Upper lobe of left lung (tissue), 6 donors: ENCODE data around the gene INO80E. TPM values are rescaled to one million over a fixed set of nuclear protein-coding genes. Genes with fewer than 3 reads are reported as not detected.

ENCODE experiments used
- ATAC-seq, 2 donors: fragments of 200-7000 bp; cut with Tn5 transposase; one replicate each; pipeline ENCODE4 v1.9.1; 2022; ENCODE audit warnings: mild to moderate bottlenecking in 2 of 2, moderate library complexity in 2 of 2; ENCODE audit not compliant: low FRiP score in 2 of 2
- DNase-seq, 2 donors: peaks; one replicate each; pipeline ENCODE4 v3.0.0-alpha.2; 2019 to 2020
- H3K27ac ChIP-seq, 4 donors: fragments of 200-600 bp; sonication (generic); one replicate each; pipeline ENCODE4 v1.5.1; 2016 to 2019
- H3K27me3 ChIP-seq, 4 donors: fragments of 200-600 bp; sonication (generic); one replicate each; pipeline ENCODE4 v1.5.1; 2017 to 2019
- H3K36me3 ChIP-seq, 4 donors: fragments of 200-600 bp; sonication (generic); one replicate each; pipeline ENCODE4 v1.5.1; 2016 to 2019
- H3K4me1 ChIP-seq, 4 donors: fragments of 200-600 bp; sonication (generic); one replicate each; pipeline ENCODE4 v1.5.1; 2018 to 2019
- H3K4me3 ChIP-seq, 4 donors: fragments of 200-600 bp; sonication (generic); one replicate each; pipeline ENCODE4 v1.5.1; 2017 to 2019; ENCODE audit warnings: mild to moderate bottlenecking in 2 of 4, moderate library complexity in 1 of 4
- H3K9me3 ChIP-seq, 4 donors: fragments of 200-600 bp; sonication (generic); one replicate each; pipeline ENCODE4 v1.5.1; 2018 to 2019
- CTCF ChIP-seq, 6 experiments: fragments of 450-650 bp in 4 of 6; fragments of 200-600 bp in 2 of 6; sonication (generic) in 2 of 6; IDR thresholded peaks; one replicate each; pipeline ENCODE4 v1.5.1; 2016 to 2019; ENCODE audit warnings: antibody characterized with exemption in 6 of 6
- EP300 ChIP-seq, 4 donors: sonication (generic); formaldehyde crosslinking; IDR thresholded peaks; one replicate each; pipeline ENCODE4 v1.5.1; 2017; ENCODE audit warnings: antibody characterized with exemption in 4 of 4, control low read depth in 2 of 4
- POLR2A ChIP-seq, 4 donors: fragments of 450-650 bp; IDR thresholded peaks; one replicate each; pipeline ENCODE4 v1.5.1; 2016 to 2017; ENCODE audit warnings: antibody characterized with exemption in 4 of 4, mild to moderate bottlenecking in 2 of 4
- POLR2AphosphoS5 ChIP-seq, 2 donors: sonication (generic); formaldehyde crosslinking; IDR thresholded peaks; one replicate each; pipeline ENCODE4 v1.5.1; 2017; ENCODE audit warnings: antibody characterized with exemption in 2 of 2
- WGBS, 2 donors: methylation state at CpG; one replicate each; pipeline ENCODE4 v1.1.5; 2017 to 2018; 5-methylcytosine and 5-hydroxymethylcytosine counted together
- total RNA-seq, 6 donors: library from RNA; depleted of rRNA in 4 of 6; stranded (reverse); fragments of >200 nt in 4 of 6; gene quantifications; one replicate each; pipeline versions ENCODE4 v1.1.0 to v1.2.1, GENCODE V29; 2016 to 2021
- donor health status: DM: no; HTN: no; CAD: no; lungs with moderate emphysema.
- donor health status: DM: no; HTN: yes; CAD: no; lungs with severe emphysema.

The INO80E gene
- total RNA-seq, 6 donors from 2014 or later: 29.5 to 82.8 (median 55.7) TPM

GRCh38 chr16:29972500-29972899, 23.5 kb upstream of the INO80E start:
- Histone ChIP-seq H3K27ac (peak overlapping the region in 1 of 4 donors; percentile 97), H3K36me3 (peaks cover 10 to 41% (median 26%) of the 10 kb centered on the region in 4 donors), H3K4me3 (no peak overlapping the region), H3K4me1 (peaks cover 25 to 39% (median 30%) of the 10 kb centered on the region in 4 donors), H3K9me3 (no peaks in the 10 kb centered on the region), H3K27me3 (no peaks in the 10 kb centered on the region)
- no peak for ATAC-seq
- TF ChIP-seq CTCF (IDR thresholded peaks at IDR 0.05) (no peak), POLR2A (IDR thresholded peaks at IDR 0.05) (no peak), POLR2AphosphoS5 (IDR thresholded peaks at IDR 0.05) (no peak), EP300 (IDR thresholded peaks at IDR 0.05) (no peak)
- DNase-seq: no peak
- WGBS, 2 donors: 67 to 89% methylated on average over 1 of the region's 1 CpG

DNA sequence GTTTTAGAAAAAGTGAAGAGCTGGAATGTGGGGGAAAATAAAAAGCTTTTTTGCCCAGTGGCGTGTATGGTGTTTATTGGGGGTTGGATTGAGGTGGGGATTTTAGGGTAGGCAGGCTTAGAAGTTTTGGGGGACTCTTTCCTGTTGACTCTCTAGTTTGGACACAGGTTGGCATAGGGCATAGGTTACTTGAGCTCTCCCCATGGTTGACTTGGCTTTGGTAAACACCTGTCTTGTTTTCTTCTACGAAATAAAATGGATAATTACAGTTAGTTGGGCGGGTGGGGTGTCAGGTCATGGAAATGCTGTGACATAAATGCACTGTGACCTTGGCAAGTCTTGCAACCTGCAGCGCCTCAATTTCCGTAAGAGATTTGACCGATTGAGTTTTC, 23.1 kb upstream of the INO80E start:
- Histone ChIP-seq H3K4me3 (peak overlapping the region in 3 of 4 donors; percentile 68 to 98 (median 96)), H3K4me1 (peaks cover 28 to 44% (median 35%) of the 10 kb centered on the region in 4 donors), H3K27ac (peak overlapping the region in 3 of 4 donors; percentile 93 to 97 (median 94)), H3K27me3 (no peaks in the 10 kb centered on the region), H3K9me3 (no peaks in the 10 kb centered on the region), H3K36me3 (peaks cover 10 to 39% (median 25%) of the 10 kb centered on the region in 4 donors)
- ATAC-seq (no peak), DNase-seq (no peak)
- 57 to 69% methylated on average over 6 of the region's 6 CpGs for WGBS, 2 donors
- no peak for TF ChIP-seq POLR2A (IDR thresholded peaks at IDR 0.05)
- no peak for TF ChIP-seq POLR2AphosphoS5 (IDR thresholded peaks at IDR 0.05)
- TF ChIP-seq EP300 (IDR thresholded peaks at IDR 0.05): no peak
- TF ChIP-seq CTCF (IDR thresholded peaks at IDR 0.05): no peak

GRCh38 chr16:29973384-29974246, 22.4 kb upstream of the INO80E start, which contains the start of gene TAOK2:
Gene TAOK2 (plus strand): TSS chr16:29973868. CDS start chr16:29977773, 3,905 bp downstream.
- Histone ChIP-seq H3K4me1 (peaks cover 31 to 49% (median 38%) of the 10 kb centered on the region in 4 donors), H3K4me3 (peak within 1 kb of the TSS; percentile 68 to 98 (median 97)), H3K27me3 (no peaks in the 10 kb centered on the region), H3K27ac (peak within 1 kb of the TSS; percentile 93 to 98 (median 96)), H3K9me3 (no peaks in the 10 kb centered on the region), H3K36me3 (peaks cover 9 to 39% (median 24%) of the 10 kb centered on the region in 4 donors)
- DNase-seq: peak; percentile 99
- no peak for TF ChIP-seq CTCF (IDR thresholded peaks at IDR 0.05)
- TF ChIP-seq POLR2AphosphoS5 (IDR thresholded peaks at IDR 0.05): peak; percentile 91
- peak in 3 of 4 donors; percentile 51 to 93 (median 66) for TF ChIP-seq POLR2A (IDR thresholded peaks at IDR 0.05)
- peak; percentile 98 to 100 for ATAC-seq
- 4 to 7% methylated on average over 39 to 58 of the region's 75 CpGs for WGBS, 2 donors

GRCh38 chr16:29974291-29975133, 21.5 kb upstream of the INO80E start:
- WGBS, 2 donors: 2 to 3% methylated on average over 23 to 30 of the region's 31 CpGs
- Histone ChIP-seq H3K4me1 (peaks cover 31 to 55% (median 43%) of the 10 kb centered on the region in 4 donors), H3K27ac (peak overlapping the region; percentile 93 to 98 (median 96)), H3K36me3 (peaks cover 15 to 39% (median 27%) of the 10 kb centered on the region in 4 donors), H3K9me3 (no peaks in the 10 kb centered on the region), H3K27me3 (no peaks in the 10 kb centered on the region), H3K4me3 (peak overlapping the region; percentile 68 to 98 (median 97))
- DNase-seq (peak in 1 of 2 donors; percentile 71), ATAC-seq (peak; percentile 5 to 38)
- peak in 2 of 4 donors; percentile 21 to 45 for TF ChIP-seq POLR2A (IDR thresholded peaks at IDR 0.05)
- TF ChIP-seq EP300 (IDR thresholded peaks at IDR 0.05): no peak
- TF ChIP-seq POLR2AphosphoS5 (IDR thresholded peaks at IDR 0.05): peak; percentile 61 to 77
